TTC549 (cell line): ENCODE data around the gene CRACR2A.

Experiments used
- FAIRE-seq: peaks from 2 replicates; lab custom pipeline; 2012; peaks lifted over from hg19 to GRCh38; lab: Jason Lieb, UNC

The CRACR2A gene

DNA sequence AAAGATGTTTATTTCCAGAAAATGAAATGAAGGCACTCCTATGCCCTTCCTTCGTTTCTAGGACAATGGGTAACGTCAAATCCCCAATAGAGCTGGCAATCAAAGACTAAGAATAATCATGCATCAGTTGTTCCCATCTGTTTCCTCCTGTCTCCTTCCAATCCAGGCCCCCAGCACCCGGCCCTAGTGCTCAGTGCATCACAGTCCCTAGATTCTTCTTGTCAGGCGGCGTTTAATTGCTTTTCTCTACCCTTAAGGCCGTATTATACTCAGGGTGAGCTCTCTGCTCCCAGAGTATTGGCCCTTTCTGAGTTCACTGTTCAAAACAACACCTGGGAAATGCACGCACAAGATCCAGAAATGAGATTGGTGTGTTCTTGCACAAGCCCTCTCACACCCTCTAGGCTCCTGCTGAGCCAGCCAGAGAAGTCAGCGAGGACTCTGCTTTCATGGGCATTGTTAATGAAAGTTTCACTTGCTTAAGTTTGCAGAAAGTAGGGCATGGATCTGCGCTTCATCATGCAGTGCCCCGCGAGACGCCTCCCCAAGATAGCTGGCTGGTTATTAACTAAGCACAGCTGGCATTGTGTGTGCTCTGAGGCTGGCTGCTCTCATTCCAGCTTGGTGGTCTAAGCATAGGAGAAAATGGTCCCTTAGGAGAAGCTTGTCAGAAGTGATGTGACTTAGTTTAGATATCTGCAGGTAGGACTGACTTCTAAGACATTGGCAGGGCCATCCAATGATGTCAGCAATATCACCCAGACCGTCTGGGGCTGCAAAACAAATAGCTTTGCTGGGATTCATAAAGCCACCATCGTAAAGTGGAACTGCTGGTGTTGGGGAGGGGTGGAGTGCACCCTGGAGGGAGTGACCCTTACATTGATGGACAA, 28.7 kb downstream of the CRACR2A start:
- no peak for FAIRE-seq

DNA sequence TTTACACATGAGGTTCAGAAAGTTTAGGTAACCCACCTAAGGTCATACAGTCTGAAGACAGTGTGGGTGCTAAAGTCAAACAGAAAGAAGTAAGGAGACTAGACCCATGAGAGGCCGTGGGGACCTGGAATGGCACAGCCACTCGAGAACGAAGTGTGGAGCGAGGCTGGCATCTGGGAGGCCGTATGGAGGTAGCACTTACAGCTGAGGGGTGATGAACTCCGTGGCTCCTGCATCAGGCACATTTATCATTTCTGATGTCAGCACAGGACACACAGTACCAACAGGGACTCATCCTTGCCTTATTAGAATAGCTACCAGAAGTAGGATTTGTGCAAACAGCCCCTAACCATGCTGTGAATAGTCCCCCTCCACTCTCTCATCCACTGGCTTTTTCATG, 30.5 kb downstream of the CRACR2A start:
- no peak for FAIRE-seq

DNA sequence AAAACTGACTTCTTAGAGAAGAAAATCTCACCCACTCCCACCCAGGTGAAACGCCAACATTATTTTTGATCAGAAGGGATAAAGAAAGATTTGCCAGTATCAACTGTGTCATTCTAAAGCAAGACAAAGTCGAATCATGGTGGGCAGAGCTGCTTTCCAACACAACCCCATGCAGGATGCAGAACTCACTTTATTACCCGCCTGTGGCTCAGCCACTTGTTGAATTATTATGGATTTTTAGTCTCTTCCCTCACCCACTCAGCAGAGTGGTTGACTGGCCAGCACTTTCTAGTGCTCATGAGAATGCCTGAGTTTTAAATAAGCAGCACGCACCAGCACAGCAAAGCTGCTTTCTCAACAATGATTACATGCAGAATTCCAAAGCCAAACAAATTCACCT, 32.1 kb downstream of the CRACR2A start:
- no peak for FAIRE-seq

DNA sequence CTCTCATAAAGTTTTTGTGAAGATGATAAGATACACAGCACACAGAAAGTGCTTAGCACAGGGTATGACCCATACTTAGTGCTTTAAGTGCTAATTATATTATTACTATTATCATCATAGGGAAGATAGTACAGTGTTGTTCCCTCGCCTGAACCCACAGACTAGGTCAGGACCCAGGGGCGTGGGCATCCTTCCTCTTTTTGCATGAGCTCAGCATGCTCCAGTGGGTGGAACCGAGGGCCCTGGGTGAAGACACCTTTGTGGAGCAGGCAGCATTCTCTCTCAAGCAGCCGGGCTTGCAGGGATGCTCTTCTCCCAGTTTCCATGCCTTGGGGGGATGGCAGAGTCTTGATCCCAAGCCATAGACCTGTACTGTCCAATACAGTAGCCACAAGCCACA, 34.8 kb downstream of the CRACR2A start:
- no peak for FAIRE-seq

DNA sequence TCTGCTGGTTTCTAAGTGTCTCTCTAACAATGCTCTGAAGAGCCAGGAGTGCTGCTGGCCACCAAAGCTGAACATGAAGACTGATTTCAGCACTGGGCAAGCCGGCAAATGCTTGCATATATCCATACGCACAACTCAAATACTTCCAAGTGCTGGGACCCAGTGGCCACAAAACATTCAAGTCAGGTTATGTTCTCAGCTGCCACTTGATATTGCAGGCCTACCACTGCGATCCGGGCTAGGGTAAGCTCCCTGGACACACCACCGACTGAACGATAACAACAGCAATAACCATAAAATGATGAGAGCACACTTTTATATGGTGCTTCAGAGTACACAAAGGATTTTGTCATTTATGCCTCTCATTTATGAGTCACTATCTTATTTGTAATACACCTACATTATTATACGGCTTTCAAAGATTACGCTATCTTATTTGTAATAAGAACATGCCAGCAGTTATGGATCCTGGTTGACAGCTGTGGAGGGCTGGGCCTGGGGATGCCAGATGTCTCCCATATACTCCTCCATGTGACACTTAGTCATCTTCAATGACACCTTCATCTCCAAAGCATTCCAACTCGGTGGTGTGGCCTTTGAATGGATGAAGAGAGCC, 35.5 kb downstream of the CRACR2A start:
- FAIRE-seq = no peak

DNA sequence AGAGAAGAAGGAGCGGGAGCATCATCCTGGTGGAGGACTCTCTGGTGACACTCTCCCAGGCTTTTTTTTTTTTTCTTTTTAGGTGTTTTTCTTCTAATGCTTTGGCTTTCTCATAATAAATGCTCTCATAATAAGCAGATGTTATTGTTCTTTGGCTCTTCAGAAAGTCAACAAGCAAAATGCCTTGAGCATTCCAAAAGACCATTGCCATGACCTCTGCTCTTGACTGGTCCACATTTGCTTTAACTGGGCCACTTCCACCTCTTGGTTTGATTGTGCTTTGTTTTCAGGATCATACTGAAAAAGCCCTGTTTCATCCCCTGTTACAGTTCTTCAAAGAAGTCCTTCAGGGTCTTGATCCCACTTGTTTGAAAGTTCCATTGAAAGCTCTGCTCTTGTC, 36.9 kb downstream of the CRACR2A start:
- no peak for FAIRE-seq

DNA sequence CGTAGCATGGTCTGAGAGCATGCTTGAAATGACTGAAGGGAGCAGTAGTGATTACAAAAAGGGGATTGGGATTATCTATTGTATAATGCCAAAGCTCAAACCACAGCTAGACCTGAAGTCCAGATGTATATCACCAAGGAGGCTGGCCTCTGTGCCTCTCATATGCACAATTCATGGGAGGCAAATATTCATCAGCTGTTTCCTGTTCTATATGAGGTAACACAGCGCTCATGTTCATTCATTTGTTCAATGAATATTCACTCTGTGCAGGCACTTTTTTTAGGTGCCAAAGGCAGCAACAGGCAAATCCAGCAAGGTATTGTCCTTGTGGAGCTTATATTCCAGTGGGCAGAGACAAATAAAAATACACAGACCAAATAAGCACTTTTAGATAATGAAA, 39.0 kb downstream of the CRACR2A start:
- no peak for FAIRE-seq

DNA sequence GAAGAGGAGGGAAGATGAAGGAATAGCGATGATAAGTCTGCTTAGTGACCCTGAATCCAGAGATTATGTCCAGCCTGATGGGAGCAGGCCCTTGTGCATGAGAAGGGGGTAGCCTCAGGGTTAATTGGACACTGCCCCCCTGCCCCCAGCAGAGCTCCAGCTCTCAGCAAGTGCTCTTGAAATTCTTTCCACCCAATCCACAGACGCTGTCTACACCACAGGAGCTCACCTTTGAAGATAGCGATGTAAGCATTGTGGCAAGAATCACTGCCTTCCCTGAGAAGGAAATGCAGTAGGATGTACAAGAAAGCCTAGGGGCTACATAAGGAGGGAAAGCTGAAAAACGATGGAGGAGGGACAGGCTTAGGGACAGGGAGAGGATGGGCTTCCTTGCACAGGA, 39.4 kb downstream of the CRACR2A start:
- no peak for FAIRE-seq

DNA sequence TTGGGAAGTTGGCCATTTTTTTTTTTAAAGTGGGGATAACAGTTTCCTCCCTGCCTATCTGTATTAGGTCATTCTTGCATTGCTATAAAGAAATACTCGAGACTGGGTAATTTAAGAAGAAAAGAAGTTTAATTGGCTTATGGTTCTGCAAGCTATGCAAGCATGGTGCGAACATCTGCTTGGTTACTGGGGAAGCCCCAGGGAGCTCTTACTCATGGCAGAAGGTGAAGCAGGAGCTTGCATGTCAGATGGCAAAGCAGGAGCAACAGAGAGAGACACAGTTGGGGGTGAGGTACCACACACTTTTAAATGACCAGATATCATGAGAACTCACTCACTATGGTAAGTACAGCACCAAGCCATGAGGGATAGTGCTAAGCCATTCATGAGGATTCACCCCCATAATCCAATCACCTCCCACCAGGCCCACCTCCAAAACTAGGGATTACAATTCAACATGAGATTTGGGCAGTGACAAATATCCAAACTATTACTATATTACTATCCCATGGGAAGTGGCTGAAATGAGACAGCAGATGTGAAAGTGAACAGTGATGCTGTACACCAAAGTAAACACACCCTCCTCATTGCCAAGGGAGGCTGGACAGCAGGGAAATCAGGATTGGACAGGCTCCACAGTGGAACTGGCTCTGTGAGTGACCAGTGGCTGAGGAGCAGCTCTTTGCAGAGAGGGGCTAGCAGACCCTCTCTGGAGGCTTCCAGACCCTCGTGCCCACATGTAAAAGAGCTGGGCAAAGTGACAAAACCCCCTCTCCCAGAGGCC, 40.5 kb downstream of the CRACR2A start:
- no peak for FAIRE-seq

DNA sequence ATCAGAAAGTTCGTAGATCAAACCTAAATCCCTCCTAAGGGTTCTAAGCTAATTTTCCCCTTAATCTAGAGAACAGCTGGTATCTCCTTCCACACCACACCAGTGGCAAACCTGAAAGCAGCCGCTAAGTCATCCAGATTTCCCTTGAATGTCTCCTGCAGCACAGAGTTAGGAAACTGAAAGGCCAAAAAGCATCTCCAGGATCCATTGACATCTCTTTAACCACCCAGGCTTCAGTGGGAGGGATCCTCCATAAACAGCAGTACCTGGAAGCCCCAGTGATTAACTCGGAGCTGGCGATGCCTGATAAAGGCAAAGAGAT, 47.6 kb downstream of the CRACR2A start:
- FAIRE-seq = no peak

DNA sequence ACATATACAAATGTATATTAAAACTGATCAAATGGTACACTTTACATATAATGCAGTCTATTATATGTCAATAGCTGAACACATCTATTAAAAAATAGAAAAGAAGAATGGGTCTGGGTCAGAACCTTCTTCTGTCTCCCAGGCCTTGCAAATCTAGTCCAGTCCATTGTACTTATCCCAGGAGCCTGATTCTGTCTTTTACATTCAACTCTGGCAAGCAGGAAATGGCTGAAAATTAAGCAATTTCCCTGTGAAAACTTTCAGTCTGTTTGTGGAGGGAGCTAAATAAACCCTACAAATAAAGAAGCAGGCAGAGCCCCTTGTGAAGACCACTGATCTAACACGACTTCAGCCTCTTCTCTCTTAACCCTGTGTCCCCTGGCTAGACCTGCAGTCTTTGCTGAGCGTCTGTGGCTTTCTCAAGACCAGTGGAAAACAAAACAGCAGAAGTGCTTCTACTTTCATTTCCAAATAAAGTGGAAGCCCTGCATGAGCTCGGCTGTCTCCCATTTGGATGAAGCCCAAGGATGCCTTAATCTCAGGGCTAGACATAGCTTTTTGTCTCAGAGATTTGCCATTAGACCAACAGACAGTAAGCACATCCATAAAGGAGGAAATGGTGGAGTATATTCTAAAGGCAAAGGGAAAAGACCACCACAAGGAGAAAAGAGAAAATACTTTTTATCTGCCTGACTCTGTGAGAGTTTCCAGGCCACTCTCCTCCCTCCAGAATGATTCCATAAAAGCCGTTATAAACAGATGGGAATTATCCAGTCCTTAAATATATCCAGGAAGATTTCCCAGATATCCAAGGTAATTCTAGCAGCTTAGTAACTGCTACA, 48.2 kb downstream of the CRACR2A start:
- no peak for FAIRE-seq

DNA sequence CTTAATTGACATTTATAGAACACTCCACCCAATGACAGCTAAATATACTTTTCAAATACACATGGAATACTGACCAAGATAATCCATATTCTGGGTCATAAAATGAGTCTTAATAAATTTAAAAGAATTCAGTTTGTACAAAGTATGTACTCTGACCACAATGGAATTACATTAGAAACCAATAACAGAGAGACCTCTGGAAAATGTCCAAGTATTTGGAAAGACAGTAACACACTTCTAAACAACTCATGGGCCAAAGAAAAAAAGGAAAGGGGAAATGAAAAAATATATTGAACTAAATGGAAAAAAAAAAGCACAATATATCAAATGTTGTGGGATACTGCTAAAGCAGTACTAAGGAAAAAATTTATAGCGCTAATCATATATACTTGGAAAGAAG, 52.0 kb downstream of the CRACR2A start:
- FAIRE-seq = no peak

DNA sequence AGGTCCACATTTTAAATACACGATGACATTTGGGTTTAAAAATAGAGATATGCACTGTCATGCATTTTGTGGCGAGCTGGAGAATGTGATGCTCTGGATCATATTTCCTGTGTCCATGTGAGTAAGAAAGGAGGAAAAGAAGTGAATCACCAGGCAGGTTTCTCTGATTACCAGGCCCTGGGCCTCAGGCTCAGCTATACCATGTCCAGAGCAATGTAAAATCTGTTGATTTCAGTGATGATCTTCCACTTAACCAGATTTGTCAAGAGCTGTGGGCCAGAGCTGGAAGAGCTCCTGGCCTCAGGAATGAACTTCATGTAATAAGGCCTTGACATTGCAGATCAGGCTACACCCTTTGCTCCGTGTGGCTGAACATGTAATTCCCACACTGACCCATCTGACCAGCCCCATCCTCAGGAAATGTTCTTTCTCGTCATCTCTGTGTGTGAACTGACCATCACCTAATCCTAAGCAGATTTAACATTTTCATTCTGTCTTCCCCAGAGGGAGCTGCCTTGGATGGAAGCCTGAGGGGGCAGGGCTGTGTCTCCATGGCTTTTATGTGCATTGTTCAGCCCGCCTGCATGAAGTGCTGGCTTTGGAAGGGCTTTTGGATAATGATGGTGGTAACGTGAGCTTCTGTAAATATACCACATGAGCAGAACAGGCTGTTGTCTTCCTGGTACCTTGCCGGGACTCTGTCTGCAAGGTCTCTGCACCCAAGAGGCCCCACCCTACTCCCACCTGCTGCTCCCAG, 54.5 kb downstream of the CRACR2A start:
- FAIRE-seq = no peak

DNA sequence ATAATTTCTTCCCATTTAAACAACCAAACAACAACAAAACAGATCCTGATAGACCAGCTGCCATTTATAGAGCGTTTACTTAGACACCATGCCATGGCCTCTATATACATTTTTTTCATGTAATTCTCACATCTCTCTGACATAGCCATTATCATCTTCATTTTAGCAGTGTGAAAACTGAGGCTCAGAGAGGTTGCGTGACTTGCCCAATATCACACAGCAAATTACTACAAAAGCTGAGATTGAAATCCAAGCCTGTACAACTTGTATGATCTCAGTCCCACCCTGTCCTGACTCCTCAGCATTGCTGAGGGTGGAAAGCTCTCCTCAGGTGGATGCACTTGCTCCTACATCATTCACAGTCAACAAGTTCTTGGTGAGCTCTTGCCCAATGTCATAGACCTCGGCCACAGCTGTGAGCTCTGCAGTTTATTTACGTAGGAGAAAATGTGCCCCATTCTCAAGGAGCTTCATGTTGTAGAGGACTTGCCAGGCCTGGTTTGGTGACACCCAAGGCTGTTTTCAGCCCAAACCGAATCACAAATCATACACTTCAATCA, 55.5 kb downstream of the CRACR2A start:
- FAIRE-seq = no peak

DNA sequence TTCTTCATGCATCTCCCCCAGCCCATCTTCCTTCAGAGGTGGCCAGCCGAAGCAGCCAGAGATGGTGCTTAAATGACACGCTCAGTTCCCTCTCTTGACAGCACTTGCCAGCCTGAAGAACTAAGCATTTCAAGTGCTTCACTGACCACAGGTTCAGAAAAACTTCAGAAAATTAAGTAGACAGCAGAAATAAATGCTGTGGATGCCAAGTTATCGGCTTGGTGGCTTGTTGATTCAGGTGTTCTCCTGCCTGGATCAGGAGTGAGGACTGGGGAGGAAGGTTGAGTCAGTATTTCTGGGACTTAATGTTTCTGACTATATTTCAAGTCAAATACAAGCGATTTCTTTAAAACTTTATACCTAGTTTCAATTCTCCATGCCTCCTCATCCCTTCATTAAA, 58.2 kb downstream of the CRACR2A start:
- no peak for FAIRE-seq

DNA sequence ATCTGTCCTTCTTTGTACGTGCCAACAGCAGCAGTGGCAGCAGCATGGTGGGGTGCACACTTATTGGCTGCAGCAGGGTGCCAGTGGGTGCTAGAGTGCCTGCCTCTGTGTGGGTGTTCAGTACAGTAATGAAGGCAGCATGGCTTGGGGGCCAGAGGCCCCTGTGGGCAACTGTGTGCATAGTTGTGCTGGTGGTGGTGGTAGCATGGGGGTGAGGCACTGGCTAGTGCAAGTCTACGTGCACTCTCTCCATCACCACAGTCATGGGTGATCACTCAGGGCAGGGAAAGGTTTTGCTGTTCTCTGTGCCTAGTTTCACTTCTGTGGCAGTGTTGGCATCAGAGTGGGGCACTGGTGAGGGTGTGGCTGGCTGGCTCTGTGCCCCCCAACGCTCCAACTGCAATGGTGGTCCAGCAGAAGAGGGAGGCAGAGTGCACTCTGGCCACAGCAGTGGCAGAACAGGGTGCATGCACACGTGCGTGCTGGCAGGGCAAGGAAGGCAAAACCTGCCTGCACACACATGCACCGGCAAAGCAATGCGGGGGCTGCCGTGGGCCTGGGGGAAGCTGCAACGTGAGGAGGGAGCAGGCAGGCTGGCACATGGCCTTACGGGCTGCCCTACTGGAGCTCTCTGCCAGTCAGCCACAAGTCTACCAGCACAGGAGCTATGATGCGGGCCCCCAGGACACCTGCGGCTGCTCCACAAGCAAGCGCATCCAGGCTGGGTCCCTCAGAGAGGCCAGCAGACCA, 60.1 kb downstream of the CRACR2A start:
- FAIRE-seq = no peak

DNA sequence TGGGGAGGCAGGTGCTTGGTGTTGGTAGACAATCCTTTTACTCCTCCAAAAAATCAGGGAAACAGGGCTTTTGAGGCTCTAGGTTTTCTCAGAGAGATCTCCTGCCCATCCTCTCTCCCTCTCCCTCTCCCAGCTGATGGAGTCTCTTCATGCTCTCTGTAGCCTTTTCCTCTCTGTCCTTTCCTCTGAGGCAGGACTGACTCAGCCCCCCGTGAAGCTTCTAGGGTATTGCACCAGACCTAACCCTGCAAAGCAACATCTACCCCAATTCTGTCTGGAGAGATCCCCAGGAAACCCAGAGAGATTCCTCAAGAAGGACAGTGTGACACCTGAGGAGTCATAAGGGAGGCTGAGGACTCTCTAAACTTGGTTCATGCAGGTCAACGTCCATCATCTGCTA, 66.4 kb downstream of the CRACR2A start:
- FAIRE-seq = no peak

DNA sequence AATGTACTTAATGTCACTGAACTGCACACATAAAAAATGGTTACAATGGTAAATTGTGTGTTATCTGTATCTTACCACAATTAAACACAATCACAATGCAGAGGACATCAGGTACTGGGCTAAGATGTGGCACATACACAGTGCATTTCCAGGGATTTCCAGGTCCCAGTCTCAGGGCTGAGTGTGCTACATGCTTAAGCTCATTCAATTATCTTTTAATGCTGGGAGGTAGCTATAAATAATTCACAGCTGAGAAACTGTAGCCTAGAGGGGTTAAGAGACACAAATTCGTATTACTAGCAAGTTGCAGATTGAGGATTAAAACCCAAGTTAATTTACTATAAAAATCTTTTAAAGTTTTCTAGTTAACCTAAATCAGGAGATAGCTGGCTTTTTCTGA, 67.1 kb downstream of the CRACR2A start:
- FAIRE-seq = no peak

DNA sequence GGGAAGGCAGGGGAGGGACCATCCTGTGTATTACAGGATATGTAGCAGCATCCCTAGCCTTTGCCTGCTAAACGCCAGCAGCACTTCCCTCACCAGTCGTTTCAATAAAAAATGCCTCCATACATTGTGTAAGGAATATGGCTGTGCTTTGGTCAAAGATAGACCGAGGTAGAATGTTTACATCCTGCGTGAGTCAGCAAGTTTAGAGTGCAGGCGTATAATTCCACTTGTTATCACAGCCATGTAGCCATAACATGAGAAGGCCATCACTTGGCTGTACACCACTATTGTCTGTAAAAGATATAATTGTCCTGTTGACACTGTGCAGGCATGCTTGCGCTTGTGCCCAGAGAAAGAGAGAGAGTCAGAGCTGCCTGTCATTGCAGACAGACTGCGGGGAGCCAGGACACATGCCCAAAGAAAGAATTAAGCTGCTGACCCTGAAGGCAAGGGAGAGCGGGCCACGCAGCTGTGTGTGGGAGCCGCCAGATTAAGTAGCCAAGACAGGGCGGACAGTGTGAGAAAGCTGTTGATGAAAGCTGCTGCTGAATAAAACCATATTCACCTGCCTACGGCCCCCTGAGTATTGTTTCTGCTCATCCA, 68.4 kb downstream of the CRACR2A start:
- FAIRE-seq = no peak

DNA sequence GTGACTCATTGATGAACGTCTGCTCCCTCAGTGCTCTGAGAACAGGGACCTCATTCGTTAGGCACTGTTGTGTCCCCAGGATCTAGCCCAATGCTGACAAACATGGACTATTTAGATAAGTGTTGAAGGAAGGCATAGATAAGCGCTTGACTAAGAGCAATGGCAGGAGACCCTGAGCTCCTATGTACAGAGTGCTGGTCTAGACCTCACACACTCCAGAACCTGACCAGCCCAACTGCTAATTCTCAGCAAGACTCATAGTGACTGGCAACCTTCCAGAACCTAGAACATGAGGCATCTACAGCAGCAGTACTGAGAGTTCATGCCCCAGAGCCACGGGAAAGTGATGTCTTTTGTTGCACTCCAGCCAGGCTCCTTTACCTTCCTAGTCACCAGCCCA, 69.2 kb downstream of the CRACR2A start:
- no peak for FAIRE-seq
